ENCODE measurements around the gene CTXN2.
A peak's percentile ranks its signal among the peaks of the same experiment; 100 is the strongest.

CTXN2 gene

DNA sequence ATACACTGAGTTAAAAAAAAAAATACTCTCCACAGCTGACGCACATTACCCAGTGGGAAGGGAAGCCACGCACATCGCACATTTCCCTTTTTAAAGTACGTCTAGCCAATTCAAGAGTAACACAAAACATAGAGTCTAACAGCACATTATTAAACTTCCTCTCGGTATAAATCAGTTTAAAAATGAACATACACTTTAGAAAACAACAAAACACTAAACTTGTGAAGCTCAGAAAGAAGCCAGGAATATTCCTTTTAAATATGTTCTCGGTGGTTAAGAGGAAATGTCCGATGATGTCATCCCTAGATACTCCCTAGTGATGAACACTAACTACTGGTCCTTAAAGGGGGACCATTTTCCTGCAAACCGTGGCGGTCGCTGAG is 14.1 kb upstream of the CTXN2 start:
- H3K4me3 ChIP-seq (ENCODE audit: control insufficient read depth, low read depth, low read length), result peak overlapping the region; percentile 48
- TF ChIP-seq, protein P1, sequence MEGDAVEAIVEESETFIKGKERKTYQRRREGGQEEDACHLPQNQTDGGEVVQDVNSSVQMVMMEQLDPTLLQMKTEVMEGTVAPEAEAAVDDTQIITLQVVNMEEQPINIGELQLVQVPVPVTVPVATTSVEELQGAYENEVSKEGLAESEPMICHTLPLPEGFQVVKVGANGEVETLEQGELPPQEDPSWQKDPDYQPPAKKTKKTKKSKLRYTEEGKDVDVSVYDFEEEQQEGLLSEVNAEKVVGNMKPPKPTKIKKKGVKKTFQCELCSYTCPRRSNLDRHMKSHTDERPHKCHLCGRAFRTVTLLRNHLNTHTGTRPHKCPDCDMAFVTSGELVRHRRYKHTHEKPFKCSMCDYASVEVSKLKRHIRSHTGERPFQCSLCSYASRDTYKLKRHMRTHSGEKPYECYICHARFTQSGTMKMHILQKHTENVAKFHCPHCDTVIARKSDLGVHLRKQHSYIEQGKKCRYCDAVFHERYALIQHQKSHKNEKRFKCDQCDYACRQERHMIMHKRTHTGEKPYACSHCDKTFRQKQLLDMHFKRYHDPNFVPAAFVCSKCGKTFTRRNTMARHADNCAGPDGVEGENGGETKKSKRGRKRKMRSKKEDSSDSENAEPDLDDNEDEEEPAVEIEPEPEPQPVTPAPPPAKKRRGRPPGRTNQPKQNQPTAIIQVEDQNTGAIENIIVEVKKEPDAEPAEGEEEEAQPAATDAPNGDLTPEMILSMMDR (conservative IDR thresholded peaks at IDR 0.05; ENCODE audit: control insufficient read depth, insufficient read depth, low read depth, low read length), result no peak
- DNase-seq (ENCODE audit: low read depth), result peak; percentile 53

DNA sequence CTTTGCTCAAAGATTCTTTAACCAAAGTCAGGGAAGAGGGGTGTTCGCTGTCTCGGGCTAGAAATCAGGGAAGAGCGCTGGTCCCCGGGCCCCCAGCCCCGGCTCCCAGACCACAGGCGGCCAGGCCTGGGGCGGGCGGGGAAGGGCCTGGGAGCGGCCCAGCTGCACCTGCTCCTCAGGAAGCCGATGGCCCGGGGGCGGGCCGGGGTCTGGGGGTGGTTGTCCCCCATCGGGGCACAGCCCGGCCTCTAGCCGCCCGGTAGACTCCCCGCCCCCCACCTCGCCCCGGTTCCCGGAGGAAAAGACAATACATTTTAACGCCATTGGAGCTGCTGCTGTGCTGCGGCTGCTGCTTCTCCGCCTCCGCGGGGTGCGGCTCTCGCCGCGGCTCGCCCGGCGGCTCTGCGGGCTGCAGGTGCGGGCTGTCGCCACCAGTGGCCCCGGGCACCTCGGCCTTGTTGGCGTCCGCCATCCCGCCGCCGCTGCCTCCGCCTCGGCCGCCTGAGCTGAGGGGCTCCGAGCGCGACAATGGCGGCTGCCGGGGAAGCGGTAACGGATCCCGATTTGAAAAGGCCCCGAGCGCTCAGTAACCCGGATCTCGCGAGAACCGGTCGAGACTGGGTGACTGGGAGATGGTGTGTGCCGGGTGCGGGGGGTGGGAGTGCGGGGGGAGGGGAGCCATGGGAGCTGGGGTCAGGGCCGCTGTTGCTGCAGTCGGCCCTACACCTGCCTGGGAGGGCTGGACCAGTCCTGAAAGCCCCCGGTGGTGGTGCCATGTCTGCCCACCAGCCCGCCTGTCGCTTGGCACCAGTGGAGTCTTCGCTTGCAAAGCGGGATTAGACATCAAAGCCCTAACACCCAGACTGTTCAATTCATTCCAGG is 13.5 kb upstream of the CTXN2 start, which contains the start of gene MYEF2:
Gene MYEF2 (minus strand): TSS at position 530 of the 882 bp plus-strand sequence. CDS start 58 bp downstream, at position 472.
- TF ChIP-seq, protein P1 (conservative IDR thresholded peaks at IDR 0.05; ENCODE audit: control insufficient read depth, insufficient read depth, low read depth, low read length), result no peak
- peak; percentile 45 for DNase-seq (ENCODE audit: low read depth)
- H3K4me3 ChIP-seq (ENCODE audit: control insufficient read depth, low read depth, low read length), result peak within 1 kb of the TSS; percentile 48

DNA sequence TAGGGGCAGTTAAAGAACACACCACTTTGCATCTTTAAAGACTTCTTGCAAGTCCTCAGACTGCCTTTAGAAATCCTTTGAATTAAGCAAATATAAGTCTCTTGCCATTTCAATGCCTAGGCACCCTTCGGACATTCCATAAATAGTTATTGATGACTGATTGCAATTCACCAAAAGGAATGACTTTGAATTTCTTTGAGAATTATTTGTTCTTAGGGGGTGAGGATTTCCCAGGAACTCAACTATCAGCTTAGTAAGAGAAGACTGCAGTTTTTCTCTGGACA is 12.9 kb upstream of the CTXN2 start:
- DNase-seq (ENCODE audit: low read depth), result no peak
- H3K4me3 ChIP-seq (ENCODE audit: control insufficient read depth, low read depth, low read length), result peak overlapping the region; percentile 48
- TF ChIP-seq, protein P1 (conservative IDR thresholded peaks at IDR 0.05; ENCODE audit: control insufficient read depth, insufficient read depth, low read depth, low read length), result no peak

DNA sequence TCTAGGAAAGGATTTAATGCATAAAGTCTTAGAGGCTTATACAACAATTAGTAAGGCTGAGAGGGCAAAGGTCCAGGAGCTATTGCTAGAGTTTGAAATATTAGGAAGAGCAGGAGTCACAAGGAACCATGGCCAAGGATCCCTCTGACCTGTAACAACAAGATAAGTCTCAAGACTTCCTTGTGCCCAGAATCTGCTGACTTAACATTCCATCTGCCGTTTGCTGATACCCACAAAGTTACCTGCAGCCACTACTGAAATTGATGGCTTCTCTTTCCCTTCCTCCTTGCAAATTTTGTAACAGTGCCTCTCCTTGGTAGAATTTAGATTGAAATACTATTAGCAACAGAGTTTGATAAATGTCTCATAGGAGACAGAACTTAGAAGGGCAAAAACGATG is 8.7 kb upstream of the CTXN2 start:
- no peak overlapping the region for H3K4me3 ChIP-seq (ENCODE audit: control insufficient read depth, low read depth, low read length)
- TF ChIP-seq, protein P1 (conservative IDR thresholded peaks at IDR 0.05; ENCODE audit: control insufficient read depth, insufficient read depth, low read depth, low read length), result no peak
- no peak for DNase-seq (ENCODE audit: low read depth)

DNA sequence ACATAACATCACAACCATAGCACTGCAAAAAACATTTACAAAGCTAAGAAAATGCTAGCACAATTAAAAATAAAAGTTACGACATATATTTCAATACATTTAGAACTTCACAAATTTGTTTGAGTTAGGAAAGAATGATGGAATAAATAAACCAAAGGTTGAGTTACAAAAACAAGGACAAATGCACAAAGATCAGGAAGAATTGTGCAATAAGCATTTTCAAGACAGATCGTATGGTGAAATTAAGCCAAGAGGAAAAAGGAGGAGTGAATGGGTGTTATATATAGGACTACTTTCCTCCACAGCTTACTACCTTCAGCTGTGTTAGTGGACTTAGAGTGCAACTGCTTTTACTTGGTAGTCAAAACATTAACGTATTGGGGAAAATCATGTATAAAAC is 5.9 kb upstream of the CTXN2 start:
- no peak overlapping the region for H3K4me3 ChIP-seq (ENCODE audit: control insufficient read depth, low read depth, low read length)
- DNase-seq (ENCODE audit: low read depth), result no peak
- TF ChIP-seq, protein P1 (conservative IDR thresholded peaks at IDR 0.05; ENCODE audit: control insufficient read depth, insufficient read depth, low read depth, low read length), result no peak

DNA sequence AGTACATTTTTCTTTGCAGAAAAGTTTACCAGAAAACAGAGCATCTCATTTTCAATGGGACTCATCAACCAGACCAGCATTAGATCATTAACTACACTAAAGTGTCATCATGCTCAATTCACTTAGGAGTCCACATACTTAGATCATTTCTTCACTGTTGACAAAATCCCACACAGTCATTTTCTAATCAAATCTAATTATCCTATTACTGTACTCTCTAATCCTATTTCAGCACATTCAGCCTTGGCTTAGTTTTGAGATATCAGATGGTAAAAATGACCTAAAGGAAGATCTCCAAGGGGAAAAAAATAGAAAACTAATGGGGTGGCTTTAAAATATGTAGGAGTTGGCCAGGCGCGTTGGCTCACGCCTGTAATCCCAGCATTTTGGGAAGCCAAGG is 5.2 kb upstream of the CTXN2 start:
- TF ChIP-seq, protein P1 (conservative IDR thresholded peaks at IDR 0.05; ENCODE audit: control insufficient read depth, insufficient read depth, low read depth, low read length), result no peak
- no peak for DNase-seq (ENCODE audit: low read depth)
- no peak overlapping the region for H3K4me3 ChIP-seq (ENCODE audit: control insufficient read depth, low read depth, low read length)

All from fibroblast of mammary gland (primary cell).